NB4 (cell line): ENCODE data around the gene SLC35B3.

Source experiments
- CTCF ChIP-seq: IDR thresholded peaks from one replicate; pipeline ENCODE4 v1.5.1; 2012; ENCODE audit warnings: low read depth, low read length
- MAX ChIP-seq: IDR thresholded peaks from 2 replicates; pipeline ENCODE4 v1.6.1; 2011; ENCODE audit warnings: low read depth, low read length
- MYC ChIP-seq: IDR thresholded peaks from 2 replicates; pipeline ENCODE4 v1.6.1; 2011; ENCODE audit warnings: low read depth, low read length
- POLR2A ChIP-seq: IDR thresholded peaks from 2 replicates; pipeline ENCODE4 v1.6.1; 2011; ENCODE audit warnings: mild to moderate bottlenecking; ENCODE audit not compliant: insufficient read length; ENCODE audit errors: extremely low read depth

- TF ChIP-seq POLR2A = no peak
- TF ChIP-seq MAX = no peak
- TF ChIP-seq CTCF = no peak
- TF ChIP-seq MYC = no peak
Measured at GRCh38 chr6:8382434-8382833, 52.9 kb downstream of the SLC35B3 start.
